ENCODE data around the gene PPA1.

GRCh38 chr10:70254778-70255328 lies 21.6 kb upstream of the PPA1 start:
- TF ChIP-seq CTCF (optimal IDR thresholded peaks at IDR 0.05 in 1 of 3, IDR thresholded peaks at IDR 0.05 in 1 of 3, conservative IDR thresholded peaks at IDR 0.05 in 1 of 3; ENCODE audit: extremely low read depth in 1 of 3, insufficient read depth in 2 of 3, low read length in 3 of 3) (no peak), EZH2 (IDR thresholded peaks at IDR 0.05; ENCODE audit: low read length) (no peak)

Measured in keratinocyte (primary cell).